ENCODE measurements around the gene ZFHX2. TPM values are rescaled to one million over a fixed set of nuclear protein-coding genes. Genes with fewer than 3 reads are reported as not detected.

The ZFHX2 gene
- total RNA-seq, 1 experiment from 2014 or later = 19.4 TPM

GRCh38 chr14:23548351-23549318, 2.9 kb downstream of the ZFHX2 start:
- Mint-ChIP-seq H3K4me1 (peaks cover 3 to 4% of the 10 kb centered on the region in 2 experiments), H3K27ac (no peak overlapping the region), H3K27me3 (ENCODE audit: low read depth) (no peaks in the 10 kb centered on the region; the same call in 1 of the 2 replicates), H3K4me3 (no peak overlapping the region), H3K36me3 (ENCODE audit: insufficient read depth in 1 of 3, low read depth in 3 of 3) (peaks cover 0 to 12% (median 4%) of the 10 kb centered on the region in 3 experiments; a peak in 4 of 7 replicates), H3K9me3 (no peaks in the 10 kb centered on the region)
- Histone ChIP-seq H3K79me2 (ENCODE audit: insufficient read depth, low read length) (peaks cover 13% of the 10 kb centered on the region; the same call in 1 of the 2 replicates), H2AFZ (ENCODE audit: low read length) (no peak overlapping the region), H2BK5ac (ENCODE audit: insufficient read length, low read length) (peak overlapping the region; percentile 37), H4K5ac (ENCODE audit: insufficient read length, low read depth, low read length) (no peak overlapping the region), H2BK12ac (ENCODE audit: insufficient read length, low read depth, low read length) (peak overlapping the region; percentile 8), H3K14ac (ENCODE audit: insufficient read depth, low read length) (peak overlapping the region; percentile 9), H3K56ac (ENCODE audit: insufficient read length, low read depth, low read length) (peak overlapping the region; percentile 3), H4K91ac (ENCODE audit: insufficient read length, low read depth, low read length) (no peak overlapping the region), H3K79me1 (ENCODE audit: insufficient read depth, low read depth, low read length, poor library complexity, severe bottlenecking) (no peaks in the 10 kb centered on the region), H3K9ac (ENCODE audit: extremely low read depth, insufficient read length, low read length) (peak overlapping the region; percentile 1), H3K27ac (ENCODE audit: insufficient read length, low read depth, low read length) (peak overlapping the region; percentile 80), H2BK20ac (ENCODE audit: low read depth, low read length, poor library complexity, severe bottlenecking) (no peak overlapping the region), H3K4me2 (ENCODE audit: insufficient read depth, insufficient read length, low read length) (peak overlapping the region; percentile 96), H4K20me1 (ENCODE audit: control insufficient read depth, insufficient read depth, insufficient read length) (no peaks in the 10 kb centered on the region), H2AK5ac (ENCODE audit: insufficient read length, low read length) (peak overlapping the region; percentile 1), H3K4ac (ENCODE audit: low read depth, low read length) (no peak overlapping the region), H3K27me3 (ENCODE audit: insufficient read depth, low read length) (no peaks in the 10 kb centered on the region), H4K8ac (replicated peaks; ENCODE audit: insufficient read length, low read depth, low read length) (no peak overlapping the region), H3K23me2 (ENCODE audit: insufficient read length, low read depth, low read length, poor library complexity, severe bottlenecking) (peaks cover 21% of the 10 kb centered on the region), H3K23ac (ENCODE audit: insufficient read length, low read depth, low read length) (no peak overlapping the region), H3K18ac (ENCODE audit: insufficient read length, low read depth, low read length) (peak overlapping the region; percentile 21), H3K4me1 (ENCODE audit: insufficient read depth, low read length) (peaks cover 40% of the 10 kb centered on the region; the same call in 1 of the 2 replicates), H2BK15ac (ENCODE audit: low read depth, low read length) (no peak overlapping the region), H2BK120ac (ENCODE audit: low read depth, low read length, poor library complexity, severe bottlenecking) (no peak overlapping the region), H3K9me3 (ENCODE audit: control insufficient read depth, low read depth, low read length) (no peaks in the 10 kb centered on the region), H3T11ph (ENCODE audit: low read length) (no peak overlapping the region)
- TF ChIP-seq CTCF (conservative IDR thresholded peaks at IDR 0.05) = no peak
- no CpG with 5 or more reads among the region's 18 CpGs for WGBS (ENCODE audit: extremely low coverage, insufficient read length, low lambda C conversion rate)
- peak; percentile 67 for DNase-seq

Data from H9 (cell line).